HG03571 (cell line): ENCODE data around the gene GDPD5.

Experiments used
- ATAC-seq: cut with Tn5 transposase; IDR thresholded peaks from one replicate; pipeline ENCODE4 v1.9.1; 2021; ENCODE audit not compliant: unreplicated experiment

Gene GDPD5

DNA sequence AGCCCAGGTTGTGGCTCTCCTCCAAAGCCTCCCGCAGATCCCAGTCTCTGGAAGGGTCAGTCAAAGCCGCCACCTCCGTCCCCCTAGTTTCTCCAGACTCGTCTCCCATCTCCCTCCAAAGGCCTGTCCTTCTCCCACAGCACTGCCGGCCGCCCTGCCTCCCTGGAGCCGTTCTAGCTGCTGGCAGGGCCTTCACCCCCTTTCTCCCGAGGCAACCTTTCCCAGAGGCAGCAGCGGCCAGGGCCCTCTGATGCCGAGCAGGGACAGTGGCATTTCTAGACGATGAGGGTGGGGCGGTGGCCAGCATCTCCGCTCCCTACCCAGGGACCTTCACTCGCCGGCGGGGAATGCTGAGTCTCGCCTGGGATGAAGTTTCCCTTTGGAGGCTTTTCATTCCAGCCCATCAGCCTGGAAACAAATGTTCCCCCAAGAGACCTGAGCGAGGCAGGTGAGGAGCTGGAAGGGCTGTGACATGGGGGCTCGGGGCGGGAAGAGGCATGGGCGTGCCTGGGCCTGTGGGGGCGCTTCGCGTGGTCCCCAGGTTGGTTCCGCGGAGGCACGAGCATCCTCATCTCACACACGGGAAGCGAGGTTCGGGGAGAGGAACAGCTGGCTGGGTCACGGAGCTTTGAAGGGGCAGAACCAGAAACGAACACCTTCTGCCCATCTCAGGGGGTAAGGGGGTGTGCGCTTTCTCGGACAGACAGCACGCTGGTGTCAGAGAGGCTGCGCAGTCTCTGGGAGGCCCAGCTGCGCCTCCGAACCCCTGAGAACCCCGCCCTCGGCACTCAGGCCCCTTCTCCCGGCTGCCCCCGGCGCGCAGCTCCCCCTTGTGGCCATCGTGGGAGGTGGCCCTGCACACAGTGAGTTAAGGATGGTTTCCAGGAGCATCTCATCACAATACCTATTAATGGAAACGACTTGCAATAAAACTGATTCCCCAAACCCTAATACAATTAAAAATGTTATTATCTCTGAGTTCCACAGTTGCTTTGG is 74.6 kb downstream of the GDPD5 start:
- ATAC-seq: no peak

DNA sequence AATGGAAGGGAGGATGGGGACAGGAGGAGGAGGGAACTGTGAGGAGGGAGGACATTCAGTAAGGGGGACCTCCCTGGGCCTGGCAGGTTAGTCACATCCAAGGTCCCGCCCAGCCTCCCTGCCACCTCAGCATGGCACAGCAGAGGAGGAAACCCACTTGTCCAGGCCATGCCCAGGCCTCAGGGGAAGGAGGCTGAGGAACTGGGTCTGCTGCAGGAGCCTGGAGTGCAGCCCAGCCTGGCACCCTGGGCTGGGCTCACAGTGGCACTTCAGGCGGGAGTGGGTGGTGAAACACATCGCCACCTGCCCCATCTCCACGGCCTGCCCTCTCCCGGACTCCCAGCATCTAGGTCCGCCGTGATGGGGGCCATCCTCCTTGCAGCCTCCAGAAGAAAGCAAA is 75.5 kb downstream of the GDPD5 start:
- ATAC-seq: no peak

DNA sequence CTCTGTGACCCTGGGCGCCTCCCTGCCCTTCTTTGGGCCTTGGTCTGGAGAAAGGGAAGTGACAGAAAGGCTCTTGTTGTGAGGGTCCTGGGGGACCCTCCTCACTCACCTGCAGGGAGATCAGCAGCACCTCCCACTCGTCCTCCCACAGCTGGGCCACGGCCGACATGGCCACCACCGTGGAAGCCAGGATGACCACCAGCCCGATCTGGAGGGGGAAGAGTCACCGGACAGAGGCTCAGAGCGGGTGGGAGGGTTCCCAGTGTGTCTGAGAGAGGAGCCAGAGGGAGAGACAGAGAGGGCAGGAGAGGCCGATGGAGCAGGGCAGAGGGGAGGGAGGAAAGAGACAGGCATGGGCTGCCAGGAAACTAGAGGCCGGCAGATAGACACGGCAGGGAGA is 76.0 kb downstream of the GDPD5 start:
- no peak for ATAC-seq

DNA sequence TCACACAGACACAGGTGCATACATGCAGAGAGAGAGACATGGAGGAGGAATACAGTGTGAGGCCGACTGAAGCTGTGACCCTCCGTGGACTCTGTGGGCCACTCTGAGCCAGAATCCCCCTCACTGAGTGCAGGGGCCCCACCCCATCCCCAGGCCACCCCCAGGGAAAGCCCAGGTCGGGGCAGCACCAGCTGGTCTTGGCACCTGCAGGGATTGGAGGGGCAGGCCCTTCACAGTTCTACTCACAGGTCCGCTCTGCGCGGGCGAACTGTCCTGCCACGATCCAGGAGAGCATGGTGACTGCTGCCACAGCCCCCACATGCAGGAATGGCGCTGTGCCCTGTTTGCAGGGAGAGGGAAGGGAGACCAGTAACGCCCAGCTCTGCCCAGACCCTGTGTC is 76.5 kb downstream of the GDPD5 start:
- ATAC-seq: no peak

DNA sequence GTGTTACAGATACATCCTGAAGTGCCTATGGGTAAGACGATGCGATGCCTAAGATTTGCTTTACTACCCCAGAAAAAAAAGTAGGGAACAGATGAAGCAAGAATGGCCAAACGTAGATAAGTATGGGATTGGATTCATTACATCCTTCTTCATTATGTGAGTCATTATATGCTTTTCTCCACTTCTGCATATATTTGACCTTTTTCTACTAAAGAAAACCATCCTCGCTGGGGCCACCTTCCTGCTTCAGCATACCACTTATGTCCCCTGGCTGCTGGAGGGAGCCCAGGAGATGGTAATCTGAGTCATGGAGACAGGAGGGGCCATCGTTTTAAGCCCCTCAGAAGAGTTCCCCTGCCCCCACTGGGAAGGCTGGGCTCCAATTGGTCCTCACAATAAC is 78.3 kb downstream of the GDPD5 start:
- ATAC-seq: no peak

DNA sequence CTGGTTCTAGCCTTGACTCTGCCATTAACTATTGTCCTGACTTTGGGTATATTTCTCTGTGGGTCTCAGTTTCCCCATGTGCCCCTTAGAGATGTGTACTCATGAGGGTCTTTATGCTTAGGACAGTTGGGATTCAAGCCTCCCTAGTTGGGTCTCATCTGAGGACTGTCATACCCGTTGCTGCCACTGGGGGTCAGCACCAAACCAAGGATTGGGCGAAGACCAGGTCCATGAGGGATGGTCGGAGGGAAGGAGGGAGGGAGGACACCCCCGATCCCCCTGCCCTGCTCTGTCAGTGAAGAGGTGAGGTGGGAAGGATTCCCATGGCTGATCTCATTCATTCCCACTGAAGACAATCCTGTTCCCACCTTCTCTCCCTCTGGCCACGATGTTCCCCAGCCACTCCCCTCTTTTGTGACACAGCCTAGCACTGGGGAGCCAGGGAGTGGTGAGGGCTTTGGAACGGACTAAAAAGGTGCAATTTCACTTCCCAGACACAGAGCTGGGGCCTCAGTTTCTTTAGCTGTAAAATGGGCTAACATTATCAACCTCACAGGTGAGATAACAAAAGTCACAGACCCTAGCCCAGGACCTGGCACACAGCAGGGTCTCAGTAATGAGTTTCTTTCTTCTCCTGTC is 80.3 kb downstream of the GDPD5 start:
- ATAC-seq: no peak

DNA sequence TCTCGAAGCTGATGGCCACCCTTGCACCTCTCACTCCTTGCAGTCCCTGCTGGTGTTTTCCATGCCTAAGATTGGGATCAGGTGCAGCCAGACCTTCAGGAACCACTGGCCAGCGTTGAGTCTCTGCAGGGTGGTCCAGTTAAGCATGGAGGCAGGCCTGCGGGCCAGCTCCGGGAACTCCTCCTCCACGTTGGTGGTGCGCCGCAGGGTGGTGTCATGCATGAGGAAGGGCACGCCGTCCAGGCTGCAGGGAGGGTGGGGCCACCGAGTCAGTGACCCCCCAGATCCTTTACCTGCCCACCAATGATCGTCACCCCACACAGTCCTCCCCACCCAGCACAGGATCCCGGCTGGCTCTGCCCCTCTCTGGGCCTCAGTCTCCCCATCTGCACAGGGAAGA is 82.7 kb downstream of the GDPD5 start:
- ATAC-seq: no peak

DNA sequence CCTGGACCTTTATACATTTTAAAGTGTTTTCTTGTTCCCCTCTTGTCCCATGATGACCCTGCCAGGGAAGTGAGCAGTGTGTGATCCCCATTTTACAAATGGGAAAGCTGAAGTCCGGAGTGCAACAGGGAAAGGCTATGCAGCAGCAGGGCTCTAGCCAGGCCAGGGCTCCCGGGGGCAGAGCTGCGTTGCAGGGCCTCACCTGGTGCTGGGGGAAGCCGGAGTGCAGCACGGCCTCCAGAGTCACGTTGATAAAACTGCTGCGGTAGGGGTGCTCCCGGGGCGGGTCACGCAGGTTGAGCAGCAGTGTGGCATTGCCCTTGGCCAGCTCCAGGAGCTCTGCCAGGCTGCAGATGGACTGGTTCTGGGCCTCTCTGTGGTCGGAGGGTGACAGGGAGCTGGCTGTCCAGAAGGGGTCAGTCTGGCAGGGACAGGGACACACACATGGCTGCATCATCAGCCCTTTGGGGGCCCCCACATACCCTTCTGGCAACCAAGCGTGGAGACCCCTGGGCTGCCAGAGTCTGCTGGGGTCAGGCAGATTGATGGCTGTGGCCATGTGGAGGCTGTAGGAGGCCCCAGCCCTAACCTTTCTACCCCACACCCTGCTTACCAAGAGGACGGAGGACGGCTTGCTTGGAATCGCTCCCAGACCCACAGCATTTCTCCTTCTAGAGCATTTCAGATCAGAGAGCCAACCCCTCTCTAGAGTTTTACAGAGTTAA is 83.4 kb downstream of the GDPD5 start:
- ATAC-seq: no peak

DNA sequence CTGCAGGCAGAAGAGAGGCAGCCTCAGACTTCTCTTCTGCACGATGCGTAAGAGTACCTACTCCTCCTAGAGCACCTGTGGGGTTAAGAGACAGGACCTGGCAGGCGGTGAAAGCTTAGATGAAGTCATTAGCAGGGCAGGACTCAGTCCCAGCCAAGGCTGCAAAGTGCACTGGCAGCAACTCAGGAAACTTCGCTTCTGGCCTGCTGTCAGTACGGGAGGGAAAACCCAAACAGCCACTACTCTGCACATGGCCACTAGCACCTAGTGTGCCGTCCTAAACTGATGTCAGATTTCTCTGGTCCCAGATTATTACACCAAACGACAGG is 84.0 kb downstream of the GDPD5 start:
- no peak for ATAC-seq

DNA sequence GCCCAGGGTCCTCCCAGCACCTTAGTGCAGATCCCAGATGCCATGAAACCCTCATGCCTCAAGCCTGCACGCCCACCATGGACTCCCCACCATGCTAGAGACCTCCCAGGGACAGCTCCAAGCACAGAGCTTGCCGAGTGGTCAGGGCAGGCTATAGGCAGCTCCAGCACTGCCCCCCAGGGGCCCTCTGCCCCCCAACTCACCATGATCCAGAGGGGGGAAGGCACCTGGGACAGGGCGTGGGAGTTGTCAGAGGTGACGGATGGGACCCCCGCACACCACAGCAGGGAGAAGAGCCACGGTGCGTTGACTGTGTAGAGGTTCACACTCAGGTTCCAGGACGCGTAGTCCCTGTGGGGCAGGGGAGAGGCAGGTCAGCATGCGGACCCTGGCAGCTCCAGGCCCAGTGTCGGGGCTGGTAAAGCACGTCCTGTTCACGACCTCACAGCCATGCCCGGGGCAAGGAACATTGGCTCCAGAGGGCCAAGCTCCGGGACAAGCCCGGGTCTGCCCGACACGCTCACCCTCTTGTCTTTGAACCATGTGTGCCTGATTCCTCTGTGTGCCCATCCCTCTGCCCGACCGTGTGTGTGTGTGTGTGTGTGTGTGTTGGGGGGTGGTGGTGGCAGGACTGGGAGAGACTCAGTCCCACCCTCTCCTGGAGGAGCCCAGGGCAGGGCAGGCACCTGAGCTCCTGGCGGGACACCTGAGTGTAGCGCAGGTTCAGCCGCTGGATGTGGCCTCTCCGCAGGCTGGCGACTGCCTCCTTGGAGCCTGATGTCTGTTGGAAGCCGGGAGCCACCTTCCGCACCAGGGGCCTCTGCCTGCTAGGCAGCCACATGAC is 84.6 kb downstream of the GDPD5 start:
- ATAC-seq: no peak

DNA sequence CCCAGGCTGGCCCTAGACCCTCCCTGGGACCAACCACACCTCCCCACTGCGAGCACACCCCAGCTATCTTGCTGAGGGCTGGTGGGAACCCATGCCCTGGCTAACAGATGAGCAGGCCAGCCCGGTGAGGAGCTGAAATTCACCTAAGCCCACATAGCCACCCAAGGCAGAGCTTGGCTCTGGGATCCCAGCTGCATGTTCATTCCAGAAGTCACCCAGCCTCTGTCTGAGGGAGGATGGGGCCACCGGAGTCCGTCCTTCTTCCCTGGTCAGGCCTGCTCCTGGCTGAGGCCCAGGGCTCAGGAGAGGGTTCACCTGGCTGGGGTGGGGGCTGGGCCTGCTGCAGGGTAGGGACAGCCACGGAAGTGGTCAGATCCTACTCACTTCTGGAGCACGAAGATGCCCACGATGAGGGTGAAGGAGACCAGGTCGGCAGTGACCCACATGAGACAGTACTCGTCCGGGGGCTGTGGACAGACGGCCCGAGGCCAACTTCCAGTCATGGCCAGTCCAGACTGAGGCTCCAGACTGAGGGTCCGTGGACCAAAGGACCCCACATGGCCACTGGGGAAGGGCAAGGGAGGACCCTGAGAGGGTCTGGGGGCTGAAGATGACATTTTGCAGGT is 86.1 kb downstream of the GDPD5 start:
- no peak for ATAC-seq

DNA sequence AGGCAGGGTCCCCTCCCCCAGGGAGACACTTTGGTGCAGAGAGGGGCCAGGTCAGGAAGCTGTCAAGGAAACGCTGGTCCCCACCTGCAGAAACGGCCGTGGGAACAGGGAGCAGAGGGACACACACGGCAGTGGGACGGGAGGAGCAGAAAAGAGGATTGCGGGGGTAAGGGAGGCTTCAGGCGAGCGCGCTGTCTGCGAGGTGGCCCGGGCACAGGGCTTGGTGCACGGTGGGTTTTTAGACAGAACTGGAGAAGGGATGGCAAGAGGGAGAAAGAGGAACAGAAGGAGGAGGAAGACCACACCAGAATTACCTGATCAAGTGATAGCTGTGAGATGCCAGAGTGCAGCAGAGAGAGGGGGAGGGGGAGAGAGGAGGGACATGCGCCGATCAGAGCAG is 86.7 kb downstream of the GDPD5 start:
- ATAC-seq: no peak

DNA sequence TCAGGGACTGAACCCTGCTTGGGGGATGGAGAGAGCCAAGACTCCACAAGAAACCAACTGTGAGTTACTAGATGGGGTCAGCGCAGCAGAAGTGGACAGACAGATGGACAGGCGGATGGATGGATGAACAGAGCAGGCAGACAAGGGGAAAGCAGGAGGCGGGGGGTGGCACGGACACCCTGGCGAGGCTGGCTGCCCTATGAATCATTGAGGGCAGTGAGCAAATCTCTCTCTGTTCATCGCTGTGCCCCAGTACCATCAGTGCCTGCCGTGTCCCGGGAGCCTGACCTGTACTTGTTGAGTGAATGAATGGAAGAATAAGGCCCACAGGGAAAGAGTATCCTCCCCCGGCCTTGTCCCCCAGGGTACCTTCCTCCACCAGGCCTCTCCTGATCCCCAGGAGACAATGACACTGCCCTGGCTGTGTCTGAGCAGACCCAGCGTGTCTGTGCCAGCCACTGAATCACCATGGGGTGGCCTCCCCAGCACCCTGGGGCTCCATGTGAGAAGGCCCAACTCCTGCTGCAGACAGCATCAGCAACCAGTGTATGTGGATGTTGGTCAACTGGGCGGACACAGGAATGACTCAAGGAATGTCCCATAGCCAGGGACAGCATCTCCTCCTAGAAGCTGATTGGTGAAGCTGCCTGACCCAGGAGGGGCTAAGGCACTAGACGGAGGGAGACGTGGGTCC is 87.6 kb downstream of the GDPD5 start:
- no peak for ATAC-seq

DNA sequence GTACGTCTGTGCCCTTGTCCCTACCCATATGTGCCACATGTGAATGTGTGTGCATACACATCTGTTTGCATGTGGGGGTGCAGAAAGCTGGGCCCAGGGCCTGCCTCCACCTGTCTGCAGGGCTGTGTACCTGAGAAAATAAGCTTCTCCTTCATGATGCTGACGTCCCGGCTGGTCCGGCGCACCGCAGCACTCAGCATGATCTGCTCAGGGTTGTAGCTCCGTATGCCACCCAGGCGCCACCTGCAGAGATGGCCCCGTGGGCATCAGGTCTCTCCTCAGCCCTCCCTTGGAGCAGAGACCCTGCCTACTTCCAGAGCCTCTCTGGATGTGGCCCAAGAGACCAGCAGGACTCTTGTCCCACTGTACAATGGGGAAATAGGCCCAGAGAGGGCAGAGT is 88.9 kb downstream of the GDPD5 start:
- ATAC-seq: no peak

DNA sequence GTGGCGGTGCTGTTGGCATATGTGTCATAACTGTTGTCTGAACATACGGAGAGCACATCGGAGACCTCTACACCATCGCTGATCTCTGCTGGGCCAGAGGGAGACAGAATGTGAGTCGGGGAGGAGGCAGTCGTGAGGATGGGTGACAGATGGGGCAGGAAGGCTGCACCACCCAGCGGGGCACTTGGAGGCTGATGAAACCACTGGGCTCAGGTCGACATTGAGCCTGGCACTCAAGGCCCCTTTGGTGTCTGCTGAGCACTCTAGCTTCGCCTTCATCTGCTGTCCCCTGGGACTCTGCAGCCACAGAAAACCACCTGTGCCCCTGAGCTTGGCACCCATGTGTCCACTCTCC is 90.2 kb downstream of the GDPD5 start:
- ATAC-seq: no peak

DNA sequence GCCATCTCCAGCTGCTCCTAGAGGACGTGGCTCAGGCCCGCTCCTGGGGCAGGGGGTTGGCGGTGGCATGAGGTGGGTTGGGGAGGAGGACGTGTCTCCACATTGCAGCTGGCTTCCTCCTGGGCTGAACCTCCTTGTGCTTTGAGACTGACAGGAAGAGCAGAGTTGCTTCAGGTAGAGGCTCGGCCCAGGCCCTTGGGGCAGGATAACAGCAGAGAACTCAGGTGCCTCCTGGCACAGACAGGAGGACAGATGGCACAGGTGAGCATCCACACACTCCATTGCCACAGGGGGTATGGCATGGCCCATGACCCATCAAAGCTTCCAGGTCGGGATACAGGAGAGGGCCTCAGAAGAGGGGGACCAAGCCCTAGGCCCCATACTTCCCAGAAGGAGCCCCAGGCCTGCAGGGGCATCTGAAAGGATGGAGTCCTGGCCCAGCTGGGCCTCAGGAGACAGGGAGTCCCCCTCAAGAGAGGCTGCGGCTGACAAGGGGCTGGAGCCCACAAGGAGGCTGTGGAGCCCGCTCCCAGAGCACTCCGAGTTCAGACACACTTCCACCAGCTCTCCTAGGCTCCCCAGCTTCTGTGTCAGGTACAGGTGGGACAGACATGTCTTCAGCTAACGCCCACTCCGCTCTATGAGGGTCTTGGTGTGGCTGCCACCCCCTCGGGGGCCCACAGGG is 90.7 kb downstream of the GDPD5 start:
- no peak for ATAC-seq

DNA sequence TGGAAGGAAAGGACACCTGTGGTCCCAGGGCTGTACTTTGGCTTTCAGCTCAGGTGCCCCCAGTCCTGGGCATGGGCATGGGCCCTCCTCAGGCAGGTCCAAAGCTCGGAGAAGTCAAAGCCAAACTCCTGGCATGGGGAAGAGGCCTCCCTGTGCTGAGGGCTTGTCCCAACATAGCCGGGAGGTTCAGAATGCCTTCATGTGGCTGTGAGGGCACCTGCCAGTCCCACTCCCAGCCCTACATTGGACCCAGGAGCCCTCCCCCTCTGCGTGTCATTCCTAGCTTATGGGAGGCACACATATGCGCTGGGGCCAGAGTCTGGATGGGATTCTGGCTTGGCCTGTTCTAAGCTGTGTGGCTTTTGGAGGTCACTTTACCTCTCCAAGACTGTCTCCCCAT is 91.7 kb downstream of the GDPD5 start:
- no peak for ATAC-seq

DNA sequence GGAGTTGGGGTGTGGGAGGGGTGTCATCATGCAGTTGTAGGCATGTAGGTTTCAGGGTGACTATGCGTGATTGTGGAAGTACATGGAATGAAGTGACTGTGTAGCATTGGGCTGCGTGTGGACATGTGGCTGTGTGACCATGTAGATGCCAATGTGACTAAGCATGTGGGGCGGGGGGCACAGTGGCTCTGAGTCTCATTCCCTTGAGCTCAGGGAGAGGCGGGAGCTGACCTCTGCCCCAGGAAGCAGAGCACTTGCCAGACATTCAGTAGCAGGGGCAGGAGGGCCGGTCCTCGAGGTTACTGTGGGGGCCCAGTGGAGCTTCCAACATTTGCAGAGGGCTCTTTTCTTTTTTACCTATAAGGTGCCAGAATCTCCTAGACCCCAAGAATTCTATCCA is 92.3 kb downstream of the GDPD5 start:
- ATAC-seq: no peak

DNA sequence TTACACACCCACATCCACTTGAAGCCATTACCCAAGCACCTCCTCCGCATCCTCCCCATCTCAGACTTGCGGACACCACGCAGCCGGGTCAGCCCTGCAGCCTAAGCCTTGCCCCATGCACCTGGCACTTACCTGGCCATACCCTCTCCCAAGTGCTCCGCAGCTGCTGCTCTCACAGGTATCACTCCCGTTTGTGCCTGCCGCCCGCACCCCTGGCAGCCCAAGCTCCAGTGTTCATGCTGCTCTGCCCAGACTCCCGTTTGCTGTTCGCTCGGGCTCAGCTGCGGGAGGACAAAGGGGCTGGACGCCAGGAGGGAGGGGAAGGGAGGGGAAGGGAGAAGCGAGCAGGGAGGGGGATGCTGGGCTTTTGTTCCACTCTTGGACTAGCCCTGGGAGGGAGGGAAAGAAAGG is 92.8 kb downstream of the GDPD5 start, which contains the start of gene KLHL35:
TSS of gene KLHL35 (minus strand) at position 293 of the 411 bp plus-strand sequence. CDS start 2,574 bp downstream, outside the sequence.
- no peak for ATAC-seq
